ENCODE data around the gene DSCAM.

Gene DSCAM

GRCh38 chr21:40768056-40768455, 78.9 kb downstream of the DSCAM start:
- DNase-seq: no peak

GRCh38 chr21:40766381-40766780, 80.6 kb downstream of the DSCAM start:
- no peak for DNase-seq

- no peak for DNase-seq
These were observed 81.1 kb downstream of the DSCAM start for GRCh38 chr21:40765811-40766210.

GRCh38 chr21:40760821-40761220, 86.1 kb downstream of the DSCAM start:
- DNase-seq: peak; percentile 70

DNA sequence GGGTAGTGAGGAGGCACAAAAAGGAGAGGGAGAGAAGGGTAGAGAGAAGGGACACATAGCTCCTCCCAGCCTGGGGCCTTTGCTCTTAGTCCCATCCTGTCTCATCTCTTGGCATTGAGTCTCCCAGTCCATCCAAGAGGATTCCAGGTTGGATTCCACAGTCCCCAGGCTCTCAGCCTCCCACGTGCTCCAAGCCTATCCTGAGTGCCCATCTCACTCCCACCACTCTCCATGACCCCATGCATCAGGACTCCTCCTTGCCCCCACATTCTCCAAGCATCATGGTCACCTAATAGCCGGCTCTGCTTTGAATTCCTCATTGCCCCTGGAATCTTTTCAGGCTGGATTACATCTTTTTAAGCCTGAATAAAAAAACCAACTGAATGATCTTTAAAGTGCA, 87.9 kb downstream of the DSCAM start:
- DNase-seq: no peak

DNA sequence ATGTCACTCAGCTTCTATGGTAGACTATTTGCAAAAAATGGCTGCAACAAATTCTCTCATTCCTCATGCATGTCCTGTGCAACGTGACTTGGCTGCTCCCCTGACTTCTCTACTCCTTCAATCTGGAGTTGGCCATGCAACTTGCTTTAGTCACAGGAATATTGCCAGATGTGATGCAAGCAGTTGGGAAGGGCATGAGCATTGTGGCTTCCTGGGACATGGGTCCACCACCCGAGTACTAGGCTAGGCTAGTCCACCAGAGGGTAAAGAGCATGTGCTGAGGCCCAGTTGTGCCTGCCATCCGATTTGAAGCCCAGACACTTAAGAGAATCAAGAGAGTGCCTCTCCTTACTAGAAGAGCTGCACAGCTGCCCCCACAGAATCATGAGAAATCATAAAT, 89.6 kb downstream of the DSCAM start:
- DNase-seq: no peak

DNA sequence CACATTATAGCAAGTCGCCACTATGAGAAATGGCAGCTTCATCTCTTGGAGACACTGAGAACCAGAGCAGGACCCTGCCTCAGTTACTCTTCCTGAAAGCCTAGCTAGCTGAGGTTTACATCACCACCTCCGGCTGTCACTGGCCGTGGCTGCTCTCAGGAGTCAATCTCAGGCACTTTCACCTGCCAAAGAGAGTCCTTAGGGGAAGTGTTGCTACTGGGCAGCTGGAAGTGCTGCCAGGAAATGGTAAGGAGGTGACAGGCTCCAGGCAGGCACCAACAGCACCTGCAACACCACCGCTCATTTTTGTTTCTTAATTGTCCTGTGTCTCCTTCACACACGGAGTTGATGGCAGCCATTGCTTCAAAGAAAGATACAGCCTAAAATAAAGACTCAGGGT, 92.5 kb downstream of the DSCAM start:
- no peak for DNase-seq

DNA sequence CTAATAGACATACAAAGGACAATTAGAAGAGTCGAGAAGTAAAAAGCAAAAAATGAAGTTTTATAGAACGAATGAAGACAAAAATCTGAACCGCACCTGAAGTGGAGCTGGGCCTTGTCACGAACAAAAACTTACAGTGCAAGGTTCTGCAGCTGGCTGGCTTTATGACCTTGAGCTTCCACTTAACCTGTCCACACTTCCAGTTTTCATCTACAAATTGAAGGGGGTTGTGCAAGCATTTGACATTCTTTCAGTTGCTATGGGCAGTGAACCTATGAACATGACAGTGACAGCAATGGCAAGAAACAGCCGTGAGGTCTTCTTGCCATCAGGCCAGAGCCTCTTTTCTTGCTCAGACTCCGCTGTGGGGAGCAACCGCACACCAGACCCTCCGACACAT, 93.2 kb downstream of the DSCAM start:
- DNase-seq: no peak

- DNase-seq: no peak
These were observed 94.8 kb downstream of the DSCAM start for GRCh38 chr21:40752125-40752524.

DNA sequence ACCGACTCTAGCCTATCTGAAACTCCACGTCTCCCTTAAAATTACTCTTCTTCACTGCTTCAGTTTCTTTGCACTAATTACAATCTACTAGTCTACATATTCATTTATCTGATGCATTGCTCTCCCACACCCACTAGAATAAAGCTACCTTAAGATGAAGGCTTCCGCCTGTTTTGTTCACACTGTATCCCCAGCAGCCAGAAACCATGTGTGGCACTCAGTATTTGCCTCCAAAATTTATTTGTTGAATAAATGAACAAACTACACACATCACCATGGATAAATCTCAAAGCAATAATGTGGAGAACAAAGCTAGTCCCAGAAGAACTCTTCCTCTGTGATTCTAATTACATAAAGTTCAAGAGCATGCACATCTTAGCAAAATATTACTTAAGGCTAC, 95.7 kb downstream of the DSCAM start:
- no peak for DNase-seq

DNA sequence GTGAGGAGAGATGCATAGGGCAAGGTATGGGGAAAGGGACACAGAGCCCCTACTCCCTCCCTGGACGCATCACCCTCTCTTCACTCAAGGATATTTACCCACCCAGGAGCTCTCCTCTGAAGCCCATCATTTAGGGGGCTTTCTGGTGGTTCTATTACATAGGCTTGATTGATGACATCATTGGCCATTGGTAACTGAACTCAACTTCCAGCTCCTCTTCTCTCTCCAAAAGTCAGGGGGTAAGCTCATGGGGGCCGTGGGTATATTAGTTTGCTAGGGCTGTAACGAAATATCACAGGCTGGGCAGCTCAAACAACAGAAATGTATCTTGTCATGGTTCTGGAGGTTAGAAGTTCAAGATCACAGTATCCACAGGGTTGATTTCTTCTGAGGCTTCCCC, 110.8 kb downstream of the DSCAM start:
- no peak for DNase-seq

GRCh38 chr21:40733024-40733397, 113.9 kb downstream of the DSCAM start:
- DNase-seq: no peak

DNA sequence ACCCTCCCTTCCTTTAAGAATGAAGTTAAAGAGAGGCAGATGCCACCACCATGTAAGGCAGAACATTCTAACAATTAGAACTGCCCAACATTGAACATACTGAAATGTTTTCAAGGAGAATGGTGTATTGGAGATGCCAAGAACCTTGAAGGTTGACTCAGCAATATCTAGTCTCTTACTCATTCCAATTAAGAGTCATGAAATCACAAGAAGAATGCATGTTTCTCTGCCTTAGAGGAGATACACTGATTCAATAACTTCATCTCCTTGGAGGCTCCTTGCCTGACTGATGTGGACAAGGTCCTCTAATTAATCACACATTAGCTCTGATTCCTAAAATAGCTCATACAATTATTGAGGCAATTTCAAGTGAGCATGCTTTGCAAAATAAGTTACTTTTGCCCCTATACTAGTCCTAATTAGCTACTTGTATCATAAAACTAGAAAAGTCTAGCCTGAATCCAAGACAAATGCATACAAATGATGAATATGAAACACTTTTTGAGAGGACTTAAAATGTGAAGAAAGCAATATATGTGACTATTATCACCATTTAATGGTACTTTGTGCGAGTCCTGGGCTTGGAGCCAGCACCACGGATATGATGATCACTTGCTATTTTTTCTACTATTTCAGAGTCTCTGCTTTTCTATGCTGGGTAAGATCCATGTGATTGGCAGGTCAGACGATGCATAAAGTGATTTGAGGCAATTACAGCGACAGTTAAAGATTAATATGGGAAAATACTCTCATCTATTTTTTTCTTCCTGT, 114.5 kb downstream of the DSCAM start:
- DNase-seq: peak; percentile 81

GRCh38 chr21:40731206-40731605, 115.8 kb downstream of the DSCAM start:
- DNase-seq: no peak

GRCh38 chr21:40730426-40730800, 116.5 kb downstream of the DSCAM start:
- no peak for DNase-seq

GRCh38 chr21:40729761-40730425, 117.1 kb downstream of the DSCAM start:
- no peak for DNase-seq

DNA sequence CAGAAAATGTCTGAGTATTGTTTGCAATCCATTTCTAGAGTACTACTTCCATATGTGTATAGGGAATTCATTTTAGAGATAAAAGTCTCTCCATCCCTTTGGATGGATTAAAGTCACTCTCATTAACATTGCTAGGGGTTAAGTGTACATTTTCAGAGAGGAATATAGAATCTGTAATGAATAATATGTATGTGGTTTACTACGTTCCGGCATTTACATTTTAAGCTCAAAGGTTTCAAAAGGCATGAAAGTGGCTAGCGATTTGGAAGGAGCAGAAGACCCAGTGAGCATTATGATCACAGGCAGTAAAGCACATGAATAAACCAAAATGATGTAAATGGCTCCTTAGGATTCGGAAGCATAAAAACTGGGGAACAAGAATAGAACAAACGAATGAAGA, 123.0 kb downstream of the DSCAM start:
- no peak for DNase-seq

GRCh38 chr21:40723317-40723716, 123.6 kb downstream of the DSCAM start:
- no peak for DNase-seq

GRCh38 chr21:40719615-40720014, 127.3 kb downstream of the DSCAM start:
- no peak for DNase-seq

DNA sequence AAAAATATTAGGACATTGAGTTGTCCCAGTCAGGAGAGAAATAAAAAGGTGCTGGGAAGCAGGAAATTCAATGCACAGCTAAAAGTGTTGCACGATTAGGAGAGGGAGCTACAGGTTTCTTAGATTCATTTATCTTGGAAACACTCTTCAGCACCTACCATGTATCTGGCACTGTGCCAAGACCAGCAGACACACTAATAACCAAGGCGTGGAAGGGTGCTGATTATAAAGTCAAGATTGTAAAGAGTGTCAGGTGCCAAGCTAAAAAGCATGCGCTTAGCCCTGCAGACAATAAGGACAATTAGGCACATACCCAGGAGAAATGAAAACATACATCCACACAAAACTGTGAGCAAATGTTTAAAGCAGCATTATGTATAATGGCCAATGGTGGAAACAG, 129.9 kb downstream of the DSCAM start:
- no peak for DNase-seq

GRCh38 chr21:40714536-40714935, 132.4 kb downstream of the DSCAM start:
- DNase-seq: peak; percentile 46

DNA sequence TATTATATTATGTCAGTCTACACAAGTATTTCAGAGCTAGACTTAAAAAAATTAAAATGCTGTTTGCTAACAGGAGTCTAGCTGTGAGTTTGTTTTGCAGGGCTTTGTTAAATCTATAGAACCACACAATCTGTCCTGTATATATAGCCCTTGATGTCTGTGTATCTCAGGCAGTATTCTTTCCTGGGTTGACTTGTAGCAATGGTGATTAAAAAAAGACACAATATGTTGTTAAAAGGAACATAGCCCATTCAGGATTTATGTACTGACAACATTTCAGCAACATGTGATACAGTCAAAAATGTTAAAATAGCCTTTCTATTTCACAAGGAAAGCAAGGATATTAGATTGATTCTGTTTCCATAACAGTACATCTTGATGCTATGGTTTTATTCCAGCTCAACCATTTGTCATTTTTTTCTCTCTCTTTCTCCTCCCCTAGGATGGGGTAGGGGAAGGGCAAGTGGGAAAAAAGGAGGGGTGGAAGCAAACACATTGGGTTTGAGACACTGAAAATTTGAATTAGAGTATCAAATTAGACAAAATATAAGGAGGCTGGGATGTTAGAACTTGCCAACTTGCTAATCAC, 139.2 kb downstream of the DSCAM start:
- DNase-seq: no peak

- peak; percentile 63 for DNase-seq
These were observed 139.9 kb downstream of the DSCAM start for GRCh38 chr21:40706806-40707655.

DNA sequence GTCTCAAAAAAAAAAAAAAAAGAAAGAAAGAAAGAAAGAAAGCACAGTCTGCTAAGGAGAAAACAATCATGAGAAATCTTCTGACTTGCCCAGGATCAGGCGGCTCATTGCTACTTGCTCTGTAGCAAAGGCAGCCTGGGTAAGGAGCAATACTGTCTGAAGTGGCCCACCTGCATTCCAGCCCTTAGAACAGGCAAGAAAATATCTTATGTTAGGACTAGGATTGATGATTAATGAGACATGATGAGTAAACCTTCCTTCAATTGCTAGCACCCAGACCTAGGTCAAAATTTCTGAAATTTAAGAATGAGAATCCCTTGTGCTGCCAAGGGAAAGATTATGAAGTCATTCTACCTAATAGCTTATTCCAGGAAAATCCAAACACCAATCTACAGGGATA, 140.8 kb downstream of the DSCAM start:
- DNase-seq: no peak
